Heart right ventricle (tissue), 16 donors: ENCODE measurements around the gene CREB3L2. TPM values are rescaled to one million over a fixed set of nuclear protein-coding genes. Genes with fewer than 3 reads are reported as not detected.
A peak's percentile ranks its signal among the peaks of the same experiment; 100 is the strongest.

Experiments
- ATAC-seq, 8 donors: fragments of 200-7000 bp; cut with Tn5 transposase; one replicate each; pipeline ENCODE4 v1.9.1; 2020; ENCODE audit warnings: mild to moderate bottlenecking in 8 of 8, moderate library complexity in 8 of 8, moderate number of reproducible peaks in 1 of 8
- DNase-seq, 2 donors: peaks; one replicate each; pipeline ENCODE4 v3.0.0-alpha.2; 2020
- H3K27ac ChIP-seq, 10 donors: fragments of 200-600 bp; sonication (generic) in 2 of 10; one replicate each; pipeline versions ENCODE4 v1.5.0 to v1.8.0; 2020 to 2022; ENCODE audit warnings: mild to moderate bottlenecking in 3 of 10
- H3K27me3 ChIP-seq, 7 donors: fragments of 200-600 bp; one replicate each; pipeline ENCODE4 v1.8.0; 2021 to 2022; ENCODE audit warnings: mild to moderate bottlenecking in 2 of 7
- H3K36me3 ChIP-seq, 9 donors: fragments of 200-600 bp; sonication (generic) in 1 of 9; one replicate each; pipeline versions ENCODE4 v1.5.0 to v1.8.0; 2020 to 2022; ENCODE audit warnings: mild to moderate bottlenecking in 2 of 9
- H3K4me1 ChIP-seq, 9 donors: fragments of 200-600 bp; sonication (generic) in 1 of 9; one replicate each; pipeline versions ENCODE4 v1.5.0 to v1.8.0; 2020 to 2022; ENCODE audit warnings: mild to moderate bottlenecking in 4 of 9
- H3K4me3 ChIP-seq, 10 donors: fragments of 200-600 bp; sonication (generic) in 2 of 10; one replicate each; pipeline versions ENCODE4 v1.5.0 to v1.8.0; 2020 to 2022; ENCODE audit warnings: mild to moderate bottlenecking in 7 of 10, moderate library complexity in 2 of 10
- H3K9me3 ChIP-seq, 11 donors: fragments of 200-600 bp in 10 of 11; sonication (generic) in 2 of 11; one replicate each; pipeline versions ENCODE4 v1.5.0 to v1.8.0; 2013 to 2022; ENCODE audit warnings: mild to moderate bottlenecking in 2 of 11, control low read depth in 1 of 11, moderate library complexity in 1 of 11
- WGBS, 2 donors: extraction: QIAGEN DNeasy Blood & Tissue Kit; methylation state at CpG; one replicate each; pipeline ENCODE4 v1.1.7; 2013; ENCODE audit warnings: inconsistent platforms in 1 of 2; 5-methylcytosine and 5-hydroxymethylcytosine counted together
- intact Hi-C, 10 donors: fragments of 100-400 bp; cut with DNase I; formaldehyde crosslinking; loops; one replicate each; pipeline versions ENCODE4 v1.11.1 to v1.14.2; 2022
- polyA plus RNA-seq, 2 donors: library from polyadenylated mRNA; stranded (reverse); fragments of 200-250 nt; gene quantifications; one replicate each; pipeline ENCODE4 v1.2.3, GENCODE V29; 2013
- total RNA-seq, 10 donors: library from RNA; stranded (reverse); fragmentation: NEBNext Ultra II Directional in 3 of 10; extraction: Animal tissue kit (Norgen Biotek cat#: 25700) in 3 of 10; gene quantifications; one replicate each; pipeline versions ENCODE4 v1.2.1 to v1.2.4, GENCODE V29; 2021 to 2023
- TF ChIP-seq, protein P1 (sequence below), 9 donors: fragments of 200-600 bp; sonication (generic) in 2 of 9; IDR thresholded peaks; one replicate each; pipeline versions ENCODE4 v1.5.0 to v1.8.0; 2021 to 2022; ENCODE audit warnings: antibody characterized with exemption in 9 of 9, mild to moderate bottlenecking in 5 of 9, moderate library complexity in 1 of 9
- donor health status: Arrhythmogenic right ventricular cardiomyopathy.
- donor health status: ischemic (EF 13 %, LVEDD 7.1; RV severe dilation, severe dysfunction).
- donor health status: healthy with polysubstance abuse.
- donor health status: DM: no; HTN: yes; CAD: no.
- donor health status: DM: no; HTN: no; CAD: no.
- donor health status: ischemic (EF 25% LVEDD 6.9; RV normal size, moderate dysfunction).
- donor health status: ischemic (EF 25% LVEDD 5.7; RV mildly dilated, moderate dysfunction).
- donor health status: healthy.
- donor health status: DM: yes; HTN: yes; CAD: no.
- donor health status: Ischemic cardiomyopathy.
- donor health status: ischemic (EF 35%, LVEDD 5.7; RV mildly dilated, moderate dysfunction).
- donor health status: nonischemic (EF 11% LVEDD 7.7; RV severe dilation, severe dysfunction).
- donor health status: DM: yes; HTN: yes; CAD: no.
- donor health status: PGD.
- donor health status: ischemic (EF 29% LVEDD 5.4; RV normal size, mild dysfunction).
- donor health status: nonischemic (EF 23%, LVEDD 6.1; RV moderate dilation, normal function).

CREB3L2 gene
- total and polyA plus RNA-seq, 12 donors: 4.2 to 34.2 (median 23.3) TPM

DNA sequence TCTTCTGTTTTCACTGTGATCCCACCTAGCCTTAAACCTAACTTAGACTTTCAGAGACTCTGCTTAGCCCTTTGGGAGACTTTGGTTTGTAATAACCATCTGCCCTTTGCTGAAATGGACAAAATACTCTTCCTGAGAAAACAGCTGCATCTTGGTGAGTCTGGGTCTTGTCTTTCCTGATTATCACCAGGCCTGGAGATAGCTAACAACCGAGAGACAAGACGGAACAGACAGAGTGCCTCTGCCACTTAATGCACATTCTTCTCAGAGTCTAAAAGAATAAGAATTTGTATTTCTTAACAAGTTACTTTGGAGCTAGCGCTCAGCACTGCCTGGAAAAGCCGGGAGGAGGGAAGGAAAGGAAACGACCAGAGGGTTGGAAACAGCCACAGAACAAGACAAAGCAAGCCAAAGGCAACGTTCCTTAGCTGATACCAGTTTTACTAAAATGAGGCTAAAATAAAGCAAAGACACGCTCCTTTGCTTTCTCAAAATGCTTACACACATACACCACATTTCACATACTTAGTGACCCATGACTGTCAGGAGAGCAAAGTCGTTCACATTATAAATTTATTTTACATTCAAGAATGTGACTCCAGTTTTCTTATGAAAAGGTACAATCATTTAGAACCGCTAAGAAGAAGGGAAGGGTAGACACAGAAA lies 84.8 kb downstream of the CREB3L2 start:
- Histone ChIP-seq H3K4me3 (no peak overlapping the region), H3K4me1 (peaks cover 0 to 28% (median 7%) of the 10 kb centered on the region in 9 donors), H3K27ac (peak overlapping the region in 3 of 10 donors; percentile 31 to 58 (median 33)), H3K9me3 (no peaks in the 10 kb centered on the region), H3K36me3 (peaks cover 0 to 48% (median 32%) of the 10 kb centered on the region in 9 donors), H3K27me3 (no peaks in the 10 kb centered on the region)
- TF ChIP-seq, protein P1, sequence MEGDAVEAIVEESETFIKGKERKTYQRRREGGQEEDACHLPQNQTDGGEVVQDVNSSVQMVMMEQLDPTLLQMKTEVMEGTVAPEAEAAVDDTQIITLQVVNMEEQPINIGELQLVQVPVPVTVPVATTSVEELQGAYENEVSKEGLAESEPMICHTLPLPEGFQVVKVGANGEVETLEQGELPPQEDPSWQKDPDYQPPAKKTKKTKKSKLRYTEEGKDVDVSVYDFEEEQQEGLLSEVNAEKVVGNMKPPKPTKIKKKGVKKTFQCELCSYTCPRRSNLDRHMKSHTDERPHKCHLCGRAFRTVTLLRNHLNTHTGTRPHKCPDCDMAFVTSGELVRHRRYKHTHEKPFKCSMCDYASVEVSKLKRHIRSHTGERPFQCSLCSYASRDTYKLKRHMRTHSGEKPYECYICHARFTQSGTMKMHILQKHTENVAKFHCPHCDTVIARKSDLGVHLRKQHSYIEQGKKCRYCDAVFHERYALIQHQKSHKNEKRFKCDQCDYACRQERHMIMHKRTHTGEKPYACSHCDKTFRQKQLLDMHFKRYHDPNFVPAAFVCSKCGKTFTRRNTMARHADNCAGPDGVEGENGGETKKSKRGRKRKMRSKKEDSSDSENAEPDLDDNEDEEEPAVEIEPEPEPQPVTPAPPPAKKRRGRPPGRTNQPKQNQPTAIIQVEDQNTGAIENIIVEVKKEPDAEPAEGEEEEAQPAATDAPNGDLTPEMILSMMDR (IDR thresholded peaks at IDR 0.05): no peak
- DNase-seq (no peak), ATAC-seq (peak in 1 of 8 donors; percentile 25)
- WGBS, 2 donors: 68 to 72% methylated on average over 9 of the region's 9 CpGs
- intact Hi-C loops: loop anchor here in 1 of 10 donors (10.0 kb wide), 1 partner anchor 818 kb away; no protein-coding TSS in a partner anchor

DNA sequence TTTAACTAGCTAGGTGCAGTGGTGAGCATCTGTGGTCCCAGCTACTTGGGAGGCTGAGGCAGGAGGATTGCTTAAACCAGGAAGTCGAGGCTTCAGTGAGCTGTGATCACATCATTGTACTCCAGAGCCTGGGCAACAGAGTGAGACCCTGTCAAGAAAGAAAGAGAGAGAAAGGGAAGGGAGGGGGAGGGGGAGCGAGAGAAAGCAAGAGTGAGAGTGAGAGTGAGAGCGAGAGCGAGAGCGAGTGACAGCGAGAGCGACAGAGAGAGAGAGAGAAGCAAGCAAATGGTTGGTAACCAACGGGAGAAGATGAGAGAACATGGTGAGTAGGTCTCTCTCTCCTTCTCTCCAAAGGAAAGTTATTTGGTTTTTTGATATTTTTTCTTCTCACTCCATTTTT lies 85.3 kb downstream of the CREB3L2 start:
- ATAC-seq: no peak

DNA sequence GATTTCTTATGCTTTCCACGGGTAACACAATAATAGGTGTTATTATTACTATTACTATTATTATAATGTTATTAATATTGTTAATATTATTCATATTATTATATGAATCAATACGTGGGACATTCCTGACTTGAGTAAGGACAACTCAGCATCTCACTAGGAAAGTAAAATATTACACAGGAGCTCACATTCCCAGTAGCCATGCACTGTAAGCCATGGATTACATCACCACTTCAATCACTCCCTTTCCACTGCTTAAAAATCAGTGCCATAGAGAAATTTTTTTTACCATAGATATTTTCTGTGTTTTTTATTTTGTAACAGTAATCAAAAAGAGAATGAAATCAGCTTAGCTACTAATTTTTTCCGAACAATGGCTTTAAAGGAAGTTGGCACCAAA lies 86.6 kb downstream of the CREB3L2 start:
- intact Hi-C loops: loop anchor here in 1 of 10 donors (10.0 kb wide), 1 partner anchor 820 kb away; no protein-coding TSS in a partner anchor
- DNase-seq (no peak), ATAC-seq (no peak)
- H3K9me3 ChIP-seq: no peaks in the 10 kb centered on the region
- peaks cover 0 to 16% (median 0%) of the 10 kb centered on the region in 9 donors for H3K4me1 ChIP-seq
- TF ChIP-seq, protein P1 (IDR thresholded peaks at IDR 0.05): no peak
- 84 to 90% methylated on average over 3 of the region's 3 CpGs for WGBS, 2 donors
- no peaks in the 10 kb centered on the region for H3K27me3 ChIP-seq
- H3K27ac ChIP-seq: no peak overlapping the region
- peaks cover 0 to 67% (median 42%) of the 10 kb centered on the region in 9 donors for H3K36me3 ChIP-seq
- H3K4me3 ChIP-seq: no peak overlapping the region

More for the DNA sequence above, 85.3 kb downstream of the CREB3L2 start:
- Histone ChIP-seq H3K27me3 (no peaks in the 10 kb centered on the region), H3K4me1 (peaks cover 0 to 23% (median 7%) of the 10 kb centered on the region in 9 donors), H3K36me3 (peaks cover 0 to 54% (median 37%) of the 10 kb centered on the region in 9 donors), H3K4me3 (no peak overlapping the region), H3K9me3 (no peaks in the 10 kb centered on the region), H3K27ac (peak overlapping the region in 1 of 10 donors; percentile 58)
- intact Hi-C loops: loop anchor here in 1 of 10 donors (10.0 kb wide), 1 partner anchor 818 kb away; no protein-coding TSS in a partner anchor
- no peak for DNase-seq
- TF ChIP-seq, protein P1 (IDR thresholded peaks at IDR 0.05): no peak
- whole genome bisulfite sequencing, 2 donors: 95 to 96% methylated on average over 8 of the region's 8 CpGs

DNA sequence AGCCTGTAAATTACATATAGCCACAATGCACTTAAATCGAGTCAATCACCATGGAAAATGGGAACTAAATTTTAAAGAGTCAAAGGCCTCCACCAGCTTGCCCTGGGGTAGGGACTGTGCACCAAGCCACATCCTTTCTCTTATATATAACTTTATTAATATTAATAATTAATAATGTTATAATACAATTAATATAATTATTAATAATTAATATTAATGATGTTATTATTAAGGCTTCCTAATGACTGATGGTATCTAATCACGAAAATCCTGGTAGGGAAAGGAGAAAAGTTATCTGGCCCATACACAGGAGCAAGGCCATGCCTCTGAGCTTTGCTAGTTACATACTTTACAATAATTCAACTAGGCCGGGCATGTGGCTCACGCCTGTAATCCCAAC lies 87.9 kb downstream of the CREB3L2 start:
- H3K9me3 ChIP-seq: no peaks in the 10 kb centered on the region
- no peak for DNase-seq
- no peaks in the 10 kb centered on the region for H3K27me3 ChIP-seq
- H3K27ac ChIP-seq: no peak overlapping the region
- 93% methylated on average over 4 of the region's 4 CpGs for WGBS, 2 donors
- H3K36me3 ChIP-seq: peaks cover 0 to 80% (median 42%) of the 10 kb centered on the region in 9 donors
- TF ChIP-seq, protein P1 (IDR thresholded peaks at IDR 0.05): no peak
- ATAC-seq: no peak
- no peak overlapping the region for H3K4me3 ChIP-seq
- intact Hi-C loops: loop anchor here in 1 of 10 donors (10.0 kb wide), 1 partner anchor 821 kb away; no protein-coding TSS in a partner anchor
- H3K4me1 ChIP-seq: peaks cover 0 to 16% (median 0%) of the 10 kb centered on the region in 9 donors
